Measurements from ENCODE around the gene JMJD8. TPM values are rescaled to one million over a fixed set of nuclear protein-coding genes. Genes with fewer than 3 reads are reported as not detected.

The JMJD8 gene
- 60.1 TPM for polyA plus RNA-seq (2013, experiment 1 of 2; ENCODE audit: insufficient read length)
- polyA plus RNA-seq (2013, experiment 2 of 2; ENCODE audit: insufficient read length), result 57.6 TPM

GRCh38 chr16:684071-684794 is at the start of gene JMJD8:
Gene JMJD8, minus strand, starts transcription at chr16:684334. Its CDS starts 15 bp downstream, at chr16:684319.
- DNase-seq, result peak; percentile 96

- no peak for DNase-seq
These were observed 49.5 kb upstream of the JMJD8 start for GRCh38 chr16:733382-734207.

GRCh38 chr16:732936-733335 is 48.8 kb upstream of the JMJD8 start:
- no peak for DNase-seq

GRCh38 chr16:732332-732731 is 48.2 kb upstream of the JMJD8 start:
- DNase-seq, result no peak

GRCh38 chr16:730666-731509 is 46.8 kb upstream of the JMJD8 start:
- DNase-seq, result no peak

GRCh38 chr16:729768-730665 is 45.9 kb upstream of the JMJD8 start:
- no peak for DNase-seq

GRCh38 chr16:728890-729744 is 45.0 kb upstream of the JMJD8 start:
- no peak for DNase-seq

- peak; percentile 70 for DNase-seq
These were observed 44.2 kb upstream of the JMJD8 start for GRCh38 chr16:728131-728889.

- DNase-seq, result no peak
These were observed 43.3 kb upstream of the JMJD8 start for GRCh38 chr16:727291-727977.

- DNase-seq, result peak; percentile 33
These were observed 42.5 kb upstream of the JMJD8 start, which contains the start of the genes CCDC78 and HAGHL for GRCh38 chr16:726438-727290. Gene CCDC78, minus strand, starts transcription at chr16:726443. Its CDS starts 76 bp downstream, at chr16:726367. Gene HAGHL, plus strand, starts transcription at chr16:727106. Its CDS starts 404 bp downstream, at chr16:727510.

- no peak for DNase-seq
These were observed 42.0 kb upstream of the JMJD8 start for GRCh38 chr16:726188-726437.

GRCh38 chr16:725463-726187 is 41.5 kb upstream of the JMJD8 start:
- DNase-seq, result no peak

- DNase-seq, result no peak
These were observed 40.9 kb upstream of the JMJD8 start for GRCh38 chr16:725041-725376.

- DNase-seq, result no peak
These were observed 40.3 kb upstream of the JMJD8 start for GRCh38 chr16:724188-725040.

- no peak for DNase-seq
These were observed 39.6 kb upstream of the JMJD8 start for GRCh38 chr16:723695-724094.

GRCh38 chr16:722835-723633 is 38.9 kb upstream of the JMJD8 start:
- no peak for DNase-seq

All from fibroblast of skin of scalp (primary cell).